ENCODE data around the gene TPRG1.

DNA sequence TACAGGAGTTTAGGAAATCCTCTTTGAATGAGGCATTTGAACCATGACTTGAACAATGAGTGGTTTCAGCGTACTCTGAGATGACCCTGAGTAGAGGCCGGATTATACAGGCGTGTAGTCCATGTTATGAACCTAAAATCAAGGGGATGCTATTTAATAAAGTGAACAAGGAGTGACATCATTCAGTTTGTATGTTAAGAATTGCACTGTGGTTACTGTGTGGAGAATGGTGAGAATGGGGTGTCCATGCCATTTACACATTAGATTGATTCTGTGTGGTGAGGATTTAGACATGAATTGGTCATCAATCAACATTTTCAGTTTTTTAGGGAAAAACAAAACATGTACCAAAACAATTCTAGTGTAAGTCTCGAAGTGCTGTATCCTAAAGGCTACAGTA is 65.8 kb downstream of the TPRG1 start:
- TF ChIP-seq, protein P1, sequence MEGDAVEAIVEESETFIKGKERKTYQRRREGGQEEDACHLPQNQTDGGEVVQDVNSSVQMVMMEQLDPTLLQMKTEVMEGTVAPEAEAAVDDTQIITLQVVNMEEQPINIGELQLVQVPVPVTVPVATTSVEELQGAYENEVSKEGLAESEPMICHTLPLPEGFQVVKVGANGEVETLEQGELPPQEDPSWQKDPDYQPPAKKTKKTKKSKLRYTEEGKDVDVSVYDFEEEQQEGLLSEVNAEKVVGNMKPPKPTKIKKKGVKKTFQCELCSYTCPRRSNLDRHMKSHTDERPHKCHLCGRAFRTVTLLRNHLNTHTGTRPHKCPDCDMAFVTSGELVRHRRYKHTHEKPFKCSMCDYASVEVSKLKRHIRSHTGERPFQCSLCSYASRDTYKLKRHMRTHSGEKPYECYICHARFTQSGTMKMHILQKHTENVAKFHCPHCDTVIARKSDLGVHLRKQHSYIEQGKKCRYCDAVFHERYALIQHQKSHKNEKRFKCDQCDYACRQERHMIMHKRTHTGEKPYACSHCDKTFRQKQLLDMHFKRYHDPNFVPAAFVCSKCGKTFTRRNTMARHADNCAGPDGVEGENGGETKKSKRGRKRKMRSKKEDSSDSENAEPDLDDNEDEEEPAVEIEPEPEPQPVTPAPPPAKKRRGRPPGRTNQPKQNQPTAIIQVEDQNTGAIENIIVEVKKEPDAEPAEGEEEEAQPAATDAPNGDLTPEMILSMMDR (IDR thresholded peaks at IDR 0.05; ENCODE audit: insufficient read depth, low read length, poor library complexity, severe bottlenecking), result no peak
- TF ChIP-seq EZH2phosphoT487 (conservative IDR thresholded peaks at IDR 0.05; ENCODE audit: low read length), result no peak

All from SU-DHL-6 (cell line).